CD8-positive, alpha-beta memory T cell (primary cell): ENCODE data around the gene XPR1. TPM values are rescaled to one million over a fixed set of nuclear protein-coding genes. Genes with fewer than 3 reads are reported as not detected.

ENCODE experiments used
- CTCF ChIA-PET: fragments of 350-600 bp; sonication (Branson Sonifier 250); formaldehyde crosslinking; loops from one replicate; lab custom pipeline; 2021; ENCODE audit warnings: antibody characterized with exemption; lab: Charles Lee
- POLR2A ChIA-PET: fragments of 350-600 bp; sonication (Branson Sonifier 250); formaldehyde crosslinking; loops from one replicate; lab custom pipeline; 2021; ENCODE audit warnings: antibody characterized with exemption; lab: Charles Lee
- DNase-seq, 5 donors: peaks; one replicate each; pipeline versions ENCODE4 v3.0.0 to v3.0.0-alpha.2; 2020 to 2022; ENCODE audit warnings: mixed read lengths in 1 of 5
- H3K27ac ChIP-seq: one replicate; pipeline ENCODE4 v1.7.0; 2013; ENCODE audit warnings: low read depth, mild to moderate bottlenecking, low read length, moderate library complexity
- H3K27me3 ChIP-seq: 2 replicates; pipeline ENCODE4 v1.7.0; 2013; ENCODE audit warnings: low read length, mild to moderate bottlenecking; ENCODE audit not compliant: insufficient read depth, poor library complexity, severe bottlenecking
- H3K36me3 ChIP-seq: 2 replicates; pipeline ENCODE4 v1.7.0; 2013; ENCODE audit warnings: mild to moderate bottlenecking, low read length, moderate library complexity; ENCODE audit not compliant: insufficient read depth
- H3K4me1 ChIP-seq: 2 replicates; pipeline ENCODE4 v1.7.0; 2013; ENCODE audit warnings: mild to moderate bottlenecking, low read length, moderate library complexity; ENCODE audit not compliant: insufficient read depth
- H3K4me3 ChIP-seq: 2 replicates; pipeline ENCODE4 v1.7.0; 2013; ENCODE audit warnings: mild to moderate bottlenecking, low read length
- H3K9me3 ChIP-seq: 2 replicates; pipeline ENCODE4 v1.7.0; 2013; ENCODE audit warnings: mild to moderate bottlenecking, low read length
- H3K27ac Mint-ChIP-seq, 8 donors: one replicate each; pipeline ENCODE4 v1.8.0; 2020 to 2021; ENCODE audit warnings: mixed read lengths in 8 of 8, mild to moderate bottlenecking in 6 of 8, inconsistent platforms in 3 of 8, moderate library complexity in 3 of 8
- H3K27me3 Mint-ChIP-seq, 2 donors: one replicate each; pipeline ENCODE4 v1.8.0; 2020 to 2021; ENCODE audit warnings: mixed read lengths in 2 of 2, mild to moderate bottlenecking in 1 of 2, moderate library complexity in 1 of 2
- H3K36me3 Mint-ChIP-seq, 3 donors: one replicate each; pipeline ENCODE4 v1.8.0; 2020 to 2021; ENCODE audit warnings: mixed read lengths in 3 of 3, inconsistent platforms in 1 of 3, mild to moderate bottlenecking in 1 of 3
- H3K4me1 Mint-ChIP-seq, 3 donors: one replicate each; pipeline ENCODE4 v1.8.0; 2020 to 2021; ENCODE audit warnings: mixed read lengths in 3 of 3, inconsistent platforms in 1 of 3, mild to moderate bottlenecking in 1 of 3
- H3K4me3 Mint-ChIP-seq, 7 donors: one replicate each; pipeline ENCODE4 v1.8.0; 2020 to 2021; ENCODE audit warnings: mixed read lengths in 7 of 7, mild to moderate bottlenecking in 6 of 7, moderate library complexity in 4 of 7, inconsistent platforms in 2 of 7
- H3K9me3 Mint-ChIP-seq, 5 donors: one replicate each; pipeline ENCODE4 v1.8.0; 2020 to 2022; ENCODE audit warnings: mixed read lengths in 5 of 5, mild to moderate bottlenecking in 3 of 5, moderate library complexity in 2 of 5, inconsistent platforms in 1 of 5
- polyA plus RNA-seq: library from polyadenylated mRNA; unstranded; fragments of 300-500 nt; fragmentation: Illumina TruSeq; gene quantifications from one replicate; pipeline ENCODE4 v1.2.3, GENCODE V29; 2021
- total RNA-seq, 2 experiments: library from RNA; stranded (reverse); gene quantifications; one replicate each; pipeline ENCODE4 v1.2.3, GENCODE V29; 2021

The XPR1 gene
- total and polyA plus RNA-seq, 3 experiments from 2014 or later = 7.6 to 23.2 (median 20.8) TPM

DNA sequence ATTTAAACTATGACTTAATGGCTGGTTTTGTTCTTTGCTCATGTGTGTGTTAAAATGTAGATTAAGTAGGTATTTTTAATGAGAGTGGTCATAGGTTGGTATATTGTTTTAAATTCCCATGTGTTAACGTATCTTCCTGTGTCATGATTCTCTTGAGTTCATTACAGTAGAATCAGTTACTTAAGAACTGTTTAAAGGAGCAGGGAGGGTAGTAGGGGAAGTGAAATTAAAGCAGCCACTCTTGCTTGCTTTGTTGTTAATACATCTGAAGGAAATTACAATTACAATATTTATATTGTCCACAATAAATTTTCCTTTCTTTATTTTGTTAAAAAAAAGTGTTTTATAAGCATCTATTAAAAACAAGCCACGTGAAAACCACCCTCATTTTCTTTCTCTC, 161.6 kb downstream of the XPR1 start:
- H3K4me1 ChIP-seq = no peaks in the 10 kb centered on the region
- no peak overlapping the region for H3K27ac ChIP-seq
- peaks cover 15 to 27% (median 21%) of the 10 kb centered on the region in 3 donors for H3K4me1 Mint-ChIP-seq
- no peaks in the 10 kb centered on the region for H3K27me3 Mint-ChIP-seq
- H3K4me3 Mint-ChIP-seq = no peak overlapping the region
- no peak overlapping the region for H3K4me3 ChIP-seq
- no peaks in the 10 kb centered on the region for H3K9me3 Mint-ChIP-seq
- H3K27ac Mint-ChIP-seq = no peak overlapping the region
- no peak for DNase-seq
- H3K27me3 ChIP-seq = no peaks in the 10 kb centered on the region
- ChIA-PET POLR2A (no interaction called here), CTCF (no interaction called here)
- no peaks in the 10 kb centered on the region for H3K9me3 ChIP-seq
- no peaks in the 10 kb centered on the region for H3K36me3 ChIP-seq
- H3K36me3 Mint-ChIP-seq = peaks cover 11 to 20% (median 16%) of the 10 kb centered on the region in 3 donors

DNA sequence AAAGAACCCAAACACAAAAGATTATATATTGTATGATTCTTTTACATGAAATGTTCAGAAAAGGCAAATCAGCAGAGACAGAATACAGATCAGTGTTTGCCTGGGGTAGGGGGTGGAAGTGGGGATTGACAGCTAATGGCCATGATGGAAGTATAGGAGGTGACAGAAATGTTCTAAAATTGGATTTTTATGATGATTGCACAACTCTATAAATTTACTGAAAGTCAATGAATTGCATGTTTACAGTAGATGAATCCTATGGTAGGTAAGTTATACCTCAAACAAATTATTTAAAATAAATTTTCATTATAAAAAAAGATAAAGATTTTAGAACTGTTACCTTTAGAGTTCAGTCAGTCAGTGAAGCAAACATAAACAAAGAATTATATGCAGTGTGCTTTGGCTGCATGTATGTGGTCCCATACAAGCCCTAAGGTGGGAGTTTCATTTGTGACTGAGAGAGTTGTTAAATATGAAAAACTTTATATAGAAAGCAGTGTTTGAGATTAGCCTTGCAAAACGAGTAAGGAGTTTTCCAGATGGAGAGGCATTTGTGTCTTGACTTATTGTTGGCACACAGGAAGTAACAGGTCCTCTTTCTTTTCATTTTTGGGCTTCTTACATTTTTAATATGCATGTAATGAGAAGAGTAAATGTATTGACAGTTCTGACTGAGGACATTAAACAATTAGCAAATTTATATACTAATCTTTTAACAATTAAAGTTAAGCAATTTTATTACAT, 165.2 kb downstream of the XPR1 start:
- Mint-ChIP-seq H3K4me1 (peaks cover 15 to 22% (median 16%) of the 10 kb centered on the region in 3 donors), H3K27ac (no peak overlapping the region), H3K9me3 (no peaks in the 10 kb centered on the region), H3K36me3 (peaks cover 0 to 4% (median 0%) of the 10 kb centered on the region in 3 donors), H3K27me3 (no peaks in the 10 kb centered on the region), H3K4me3 (no peak overlapping the region)
- Histone ChIP-seq H3K27ac (no peak overlapping the region), H3K36me3 (no peaks in the 10 kb centered on the region), H3K4me1 (no peaks in the 10 kb centered on the region), H3K27me3 (no peaks in the 10 kb centered on the region), H3K9me3 (no peaks in the 10 kb centered on the region), H3K4me3 (no peak overlapping the region)
- no peak for DNase-seq
- ChIA-PET POLR2A (no interaction called here), CTCF (no interaction called here)

GRCh38 chr1:180800945-180801344, 169.1 kb downstream of the XPR1 start:
- no peaks in the 10 kb centered on the region for H3K27me3 Mint-ChIP-seq
- H3K4me3 Mint-ChIP-seq = no peak overlapping the region
- Histone ChIP-seq H3K4me3 (no peak overlapping the region), H3K36me3 (no peaks in the 10 kb centered on the region), H3K4me1 (no peaks in the 10 kb centered on the region), H3K27ac (no peak overlapping the region), H3K9me3 (no peaks in the 10 kb centered on the region), H3K27me3 (no peaks in the 10 kb centered on the region)
- ChIA-PET CTCF (no interaction called here), POLR2A (no interaction called here)
- peaks cover 2 to 15% (median 7%) of the 10 kb centered on the region in 3 donors for H3K36me3 Mint-ChIP-seq
- no peak for DNase-seq
- no peak overlapping the region for H3K27ac Mint-ChIP-seq
- H3K4me1 Mint-ChIP-seq = peaks cover 9 to 21% (median 9%) of the 10 kb centered on the region in 3 donors
- no peaks in the 10 kb centered on the region for H3K9me3 Mint-ChIP-seq

DNA sequence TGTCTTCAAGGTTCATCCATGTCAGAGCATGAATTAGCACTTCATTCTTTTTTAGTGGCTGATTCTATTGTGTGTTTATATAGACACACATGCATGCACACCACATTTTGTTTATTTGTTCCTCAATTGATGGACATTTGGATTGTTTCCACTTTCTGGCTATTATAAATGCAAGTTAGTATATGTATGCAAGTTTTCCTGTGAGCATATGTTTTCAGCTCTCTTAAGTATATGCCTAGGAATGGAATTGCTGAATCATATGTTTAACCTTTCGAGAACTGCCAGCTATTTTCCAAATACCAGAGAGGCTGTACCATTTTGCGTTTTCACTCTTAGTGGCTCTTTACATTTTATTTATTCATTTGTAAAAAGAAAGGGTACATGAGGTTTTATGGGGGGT, 171.0 kb downstream of the XPR1 start:
- Histone ChIP-seq H3K4me3 (no peak overlapping the region), H3K9me3 (no peaks in the 10 kb centered on the region), H3K27ac (no peak overlapping the region), H3K4me1 (no peaks in the 10 kb centered on the region), H3K36me3 (no peaks in the 10 kb centered on the region), H3K27me3 (no peaks in the 10 kb centered on the region)
- Mint-ChIP-seq H3K27ac (no peak overlapping the region), H3K27me3 (no peaks in the 10 kb centered on the region), H3K4me1 (peaks cover 0 to 11% (median 1%) of the 10 kb centered on the region in 3 donors), H3K4me3 (no peak overlapping the region), H3K9me3 (no peaks in the 10 kb centered on the region), H3K36me3 (peaks cover 9 to 33% (median 18%) of the 10 kb centered on the region in 3 donors)
- POLR2A ChIA-PET = no interaction called here
- no peak for DNase-seq
- CTCF ChIA-PET = no interaction called here

DNA sequence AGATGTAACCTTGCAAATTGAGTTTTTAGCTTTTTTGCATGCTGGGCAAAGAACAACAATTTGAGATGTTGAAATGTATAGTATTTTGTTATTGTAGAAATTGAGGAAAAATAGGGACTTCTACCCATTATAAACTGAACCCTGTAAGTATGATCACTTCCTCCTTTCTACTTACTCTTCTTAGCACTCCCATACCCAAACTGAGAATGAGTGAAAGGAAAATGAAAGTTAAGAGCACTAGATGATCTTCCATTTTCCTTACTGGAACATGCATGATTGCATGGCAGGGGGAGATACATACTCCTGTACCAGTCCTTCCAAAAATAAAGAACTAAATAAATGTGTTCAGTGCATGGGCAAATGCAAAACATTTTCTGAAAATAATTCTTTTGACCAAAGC, 173.5 kb downstream of the XPR1 start:
- Histone ChIP-seq H3K36me3 (peaks cover 6% of the 10 kb centered on the region), H3K27me3 (no peaks in the 10 kb centered on the region), H3K4me3 (no peak overlapping the region), H3K9me3 (no peaks in the 10 kb centered on the region), H3K27ac (no peak overlapping the region), H3K4me1 (no peaks in the 10 kb centered on the region)
- POLR2A ChIA-PET = no interaction called here
- no peak for DNase-seq
- Mint-ChIP-seq H3K27ac (no peak overlapping the region), H3K27me3 (no peaks in the 10 kb centered on the region), H3K4me3 (no peak overlapping the region), H3K4me1 (peaks cover 0 to 11% (median 1%) of the 10 kb centered on the region in 3 donors), H3K9me3 (no peaks in the 10 kb centered on the region), H3K36me3 (peaks cover 9 to 45% (median 31%) of the 10 kb centered on the region in 3 donors)
- CTCF ChIA-PET = interaction anchor here (1.5 kb wide), 1 partner anchor 57 kb away, joined by 3 read pairs; no protein-coding TSS in a partner anchor

DNA sequence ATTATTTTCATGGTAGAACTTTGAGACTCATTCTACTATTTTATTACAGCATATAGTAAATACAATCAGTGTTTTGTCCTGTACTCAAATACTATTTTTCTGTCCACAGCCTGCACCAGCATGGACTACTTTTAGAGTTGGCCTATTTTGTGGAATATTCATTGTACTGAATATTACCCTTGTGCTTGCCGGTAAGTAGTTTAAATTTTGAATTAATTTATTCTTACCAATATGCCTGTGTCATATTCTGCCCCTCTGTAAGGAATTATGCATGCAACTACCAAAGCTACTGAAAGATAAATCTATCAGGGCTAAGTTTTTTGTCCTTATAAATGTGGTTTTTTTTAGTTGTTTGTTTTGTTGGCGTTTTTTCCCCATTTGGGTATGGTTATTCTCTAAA, 179.5 kb downstream of the XPR1 start:
- Mint-ChIP-seq H3K4me1 (peaks cover 0 to 3% (median 0%) of the 10 kb centered on the region in 3 donors), H3K27ac (no peak overlapping the region), H3K27me3 (no peaks in the 10 kb centered on the region), H3K4me3 (no peak overlapping the region), H3K9me3 (no peaks in the 10 kb centered on the region), H3K36me3 (peaks cover 25 to 56% (median 45%) of the 10 kb centered on the region in 3 donors)
- Histone ChIP-seq H3K27me3 (no peaks in the 10 kb centered on the region), H3K4me3 (no peak overlapping the region), H3K4me1 (no peaks in the 10 kb centered on the region), H3K27ac (no peak overlapping the region), H3K9me3 (no peaks in the 10 kb centered on the region), H3K36me3 (peaks cover 6% of the 10 kb centered on the region)
- DNase-seq = no peak
- ChIA-PET POLR2A (no interaction called here), CTCF (no interaction called here)

DNA sequence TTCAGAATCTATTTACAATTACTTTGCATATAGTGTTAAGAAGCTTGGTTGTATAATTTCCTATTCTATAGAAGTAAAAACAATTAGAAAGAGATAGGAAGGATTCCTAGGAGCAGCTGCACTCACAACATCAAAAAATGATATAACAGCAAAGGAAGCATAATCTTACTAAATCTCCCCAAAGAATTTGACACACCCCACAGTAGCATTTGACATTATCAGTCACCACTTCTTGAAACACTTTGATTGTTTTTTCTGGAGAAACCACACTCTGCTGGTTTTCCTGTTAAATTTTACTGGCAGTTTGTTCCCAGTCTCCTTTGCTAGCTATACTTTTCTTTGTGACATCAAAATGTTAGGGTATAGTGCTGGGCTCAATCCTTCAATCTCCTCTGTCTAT, 180.1 kb downstream of the XPR1 start:
- no peaks in the 10 kb centered on the region for H3K9me3 Mint-ChIP-seq
- ChIA-PET CTCF (no interaction called here), POLR2A (no interaction called here)
- no peak overlapping the region for H3K27ac ChIP-seq
- H3K9me3 ChIP-seq = no peaks in the 10 kb centered on the region
- DNase-seq = no peak
- no peaks in the 10 kb centered on the region for H3K4me1 ChIP-seq
- H3K4me3 ChIP-seq = no peak overlapping the region
- peaks cover 6% of the 10 kb centered on the region for H3K36me3 ChIP-seq
- no peaks in the 10 kb centered on the region for H3K27me3 Mint-ChIP-seq
- no peak overlapping the region for H3K27ac Mint-ChIP-seq
- no peak overlapping the region for H3K4me3 Mint-ChIP-seq
- peaks cover 0 to 3% (median 0%) of the 10 kb centered on the region in 3 donors for H3K4me1 Mint-ChIP-seq
- H3K36me3 Mint-ChIP-seq = peaks cover 22 to 54% (median 40%) of the 10 kb centered on the region in 3 donors
- no peaks in the 10 kb centered on the region for H3K27me3 ChIP-seq

DNA sequence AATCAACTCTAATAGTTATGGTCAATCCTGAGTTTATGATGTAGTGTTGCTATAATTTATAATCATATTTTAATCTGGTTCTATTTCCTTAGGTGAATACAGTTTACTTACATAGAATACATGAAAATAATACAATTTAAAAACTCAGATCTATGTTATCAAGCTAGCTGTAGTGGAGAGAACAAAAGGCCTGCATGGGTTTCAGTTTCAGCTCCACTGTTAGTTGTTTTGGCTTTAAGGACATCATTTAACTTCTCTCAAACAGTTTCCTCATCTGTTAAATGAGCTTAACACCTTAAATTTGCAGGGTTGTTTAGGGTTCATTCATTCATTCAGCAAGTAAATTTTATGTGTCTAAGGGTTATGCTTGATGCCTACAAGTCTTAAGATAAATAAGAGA, 182.4 kb downstream of the XPR1 start:
- no peak for DNase-seq
- ChIA-PET CTCF (no interaction called here), POLR2A (no interaction called here)
- H3K36me3 Mint-ChIP-seq = peaks cover 19 to 38% (median 19%) of the 10 kb centered on the region in 3 donors
- no peak overlapping the region for H3K27ac ChIP-seq
- peaks cover 0 to 3% (median 0%) of the 10 kb centered on the region in 3 donors for H3K4me1 Mint-ChIP-seq
- H3K9me3 ChIP-seq = no peaks in the 10 kb centered on the region
- H3K9me3 Mint-ChIP-seq = no peaks in the 10 kb centered on the region
- H3K4me1 ChIP-seq = no peaks in the 10 kb centered on the region
- no peak overlapping the region for H3K4me3 ChIP-seq
- no peak overlapping the region for H3K27ac Mint-ChIP-seq
- no peaks in the 10 kb centered on the region for H3K27me3 ChIP-seq
- H3K4me3 Mint-ChIP-seq = no peak overlapping the region
- H3K36me3 ChIP-seq = no peaks in the 10 kb centered on the region
- H3K27me3 Mint-ChIP-seq = no peaks in the 10 kb centered on the region
